Measurements from ENCODE around the gene MYLIP.

DNA sequence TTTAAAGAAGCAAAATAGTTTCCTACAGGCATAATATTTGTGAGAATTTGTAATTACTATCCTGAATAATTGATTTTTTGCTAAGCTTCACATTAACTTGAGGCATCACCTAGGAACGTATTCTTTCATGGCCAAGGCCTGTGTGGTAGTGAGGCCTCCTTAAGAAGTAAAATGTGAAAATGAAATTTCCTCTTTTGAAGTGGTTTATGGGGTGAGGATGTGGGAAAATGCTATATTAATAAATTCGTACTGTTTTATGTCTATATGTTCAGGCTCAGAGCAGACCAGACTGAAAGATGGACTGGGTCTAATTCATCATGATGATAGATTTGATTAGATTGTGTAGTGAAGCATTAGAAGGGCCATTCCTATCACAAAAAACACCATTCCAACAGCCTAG lies 33.1 kb downstream of the MYLIP start:
- TF ChIP-seq, protein P1, sequence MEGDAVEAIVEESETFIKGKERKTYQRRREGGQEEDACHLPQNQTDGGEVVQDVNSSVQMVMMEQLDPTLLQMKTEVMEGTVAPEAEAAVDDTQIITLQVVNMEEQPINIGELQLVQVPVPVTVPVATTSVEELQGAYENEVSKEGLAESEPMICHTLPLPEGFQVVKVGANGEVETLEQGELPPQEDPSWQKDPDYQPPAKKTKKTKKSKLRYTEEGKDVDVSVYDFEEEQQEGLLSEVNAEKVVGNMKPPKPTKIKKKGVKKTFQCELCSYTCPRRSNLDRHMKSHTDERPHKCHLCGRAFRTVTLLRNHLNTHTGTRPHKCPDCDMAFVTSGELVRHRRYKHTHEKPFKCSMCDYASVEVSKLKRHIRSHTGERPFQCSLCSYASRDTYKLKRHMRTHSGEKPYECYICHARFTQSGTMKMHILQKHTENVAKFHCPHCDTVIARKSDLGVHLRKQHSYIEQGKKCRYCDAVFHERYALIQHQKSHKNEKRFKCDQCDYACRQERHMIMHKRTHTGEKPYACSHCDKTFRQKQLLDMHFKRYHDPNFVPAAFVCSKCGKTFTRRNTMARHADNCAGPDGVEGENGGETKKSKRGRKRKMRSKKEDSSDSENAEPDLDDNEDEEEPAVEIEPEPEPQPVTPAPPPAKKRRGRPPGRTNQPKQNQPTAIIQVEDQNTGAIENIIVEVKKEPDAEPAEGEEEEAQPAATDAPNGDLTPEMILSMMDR (IDR thresholded peaks at IDR 0.05) = no peak
- no peak for TF ChIP-seq POLR2A (IDR thresholded peaks at IDR 0.05)
